HepG2 (cell line): Measurements from ENCODE around the gene UTP3.

Source experiments
- EZH2 ChIP-seq: conservative IDR thresholded peaks from 2 replicates; pipeline ENCODE4 v1.6.1; 2012; ENCODE audit warnings: mild to moderate bottlenecking, low read depth, low read length, moderate library complexity
- ZFP90 ChIP-seq: sonication (generic); formaldehyde crosslinking; IDR thresholded peaks from 2 replicates; pipeline ENCODE4 v1.8.0; 2022; ENCODE audit warnings: missing genetic modification reagents, mild to moderate bottlenecking, inconsistent platforms, borderline replicate concordance
- ZNF639 ChIP-seq: conservative IDR thresholded peaks from 2 replicates; pipeline ENCODE4 v1.6.1; 2018; ENCODE audit warnings: missing genetic modification reagents

- no peak for TF ChIP-seq ZFP90 (CRISPR knock-in tag)
- TF ChIP-seq ZNF639, result no peak
- TF ChIP-seq EZH2, result no peak
Observed at GRCh38 chr4:70688795-70689231, 481 bp downstream of the UTP3 start.
